IMR-90 (cell line): ENCODE measurements around the gene PCSK6. TPM values are rescaled to one million over a fixed set of nuclear protein-coding genes. Genes with fewer than 3 reads are reported as not detected.

ENCODE experiments used
- ATAC-seq: fragments of 200-7000 bp; cut with Tn5 transposase; 2 replicates; pipeline ENCODE4 v1.9.1; 2020; ENCODE audit warnings: low read depth, mild to moderate bottlenecking, moderate library complexity
- BruUV-seq: library from RNA; stranded (reverse); fragments of 400-500 nt; replicated peaks from 2 replicates; lab custom pipeline; 2021; lab: Mats Ljungman, UMichigan
- CTCF ChIA-PET: fragments of 300-600 bp; formaldehyde crosslinking; extraction: SDS; loops from one replicate; lab custom pipeline; 2021; ENCODE audit warnings: antibody characterized with exemption; lab: Yijun Ruan, JAX
- POLR2A ChIA-PET: fragments of 300-600 bp; sonication (Branson Sonifier 250); formaldehyde crosslinking; loops from one replicate; lab custom pipeline; 2022; ENCODE audit warnings: antibody characterized with exemption; ENCODE audit not compliant: unreplicated experiment; lab: Charles Lee
- DNase-seq: peaks from one replicate; pipeline ENCODE4 v3.0.0; 2013
- H2AFZ ChIP-seq: replicated peaks from 2 replicates; pipeline ENCODE3; 2013; ENCODE audit warnings: low read length, mild to moderate bottlenecking; ENCODE audit not compliant: poor library complexity
- H2AK5ac ChIP-seq: 2 replicates; pipeline ENCODE4 v1.6.1; 2013; ENCODE audit warnings: low read depth, low read length, inconsistent platforms
- H2AK9ac ChIP-seq: replicated peaks from 2 replicates; pipeline ENCODE3; 2013; ENCODE audit warnings: mild to moderate bottlenecking, low read depth, low read length, moderate library complexity; ENCODE audit not compliant: poor library complexity
- H2BK120ac ChIP-seq: 2 replicates; pipeline ENCODE4 v1.6.1; 2013; ENCODE audit warnings: low read depth, low read length, inconsistent platforms
- H2BK15ac ChIP-seq: 3 replicates; pipeline ENCODE4 v1.6.1; 2013; ENCODE audit warnings: low read depth, low read length, inconsistent platforms
- H2BK20ac ChIP-seq: 2 replicates; pipeline ENCODE4 v1.6.1; 2013; ENCODE audit warnings: low read depth, mild to moderate bottlenecking, inconsistent platforms, low read length, moderate library complexity
- H2BK5ac ChIP-seq: 2 replicates; pipeline ENCODE4 v1.6.1; 2013; ENCODE audit warnings: mild to moderate bottlenecking, low read depth, low read length, inconsistent platforms; ENCODE audit not compliant: poor library complexity, severe bottlenecking
- H3K14ac ChIP-seq: replicated peaks from 2 replicates; pipeline ENCODE4 v1.6.1; 2013; ENCODE audit warnings: low read depth, low read length, inconsistent platforms
- H3K18ac ChIP-seq: 2 replicates; pipeline ENCODE4 v1.6.1; 2013; ENCODE audit warnings: low read depth, low read length, control low read depth
- H3K23ac ChIP-seq: 2 replicates; pipeline ENCODE4 v1.6.1; 2013; ENCODE audit warnings: low read depth, low read length, inconsistent platforms
- H3K27ac ChIP-seq: 2 replicates; pipeline ENCODE4 v1.5.1; 2013; ENCODE audit warnings: mild to moderate bottlenecking, control low read depth, low read length; ENCODE audit not compliant: insufficient read depth
- H3K27me3 ChIP-seq: 2 replicates; pipeline ENCODE4 v1.6.1; 2013; ENCODE audit warnings: low read length; ENCODE audit not compliant: control insufficient read depth, insufficient read depth
- H3K36me3 ChIP-seq: 2 replicates; pipeline ENCODE4 v1.6.1; 2013; ENCODE audit warnings: low read length, mixed read lengths; ENCODE audit not compliant: control insufficient read depth, insufficient read depth
- H3K4ac ChIP-seq: 2 replicates; pipeline ENCODE4 v1.6.1; 2013; ENCODE audit warnings: low read depth, low read length, inconsistent platforms
- H3K4me1 ChIP-seq: 2 replicates; pipeline ENCODE4 v1.6.1; 2013; ENCODE audit warnings: low read length, mixed read lengths; ENCODE audit not compliant: control insufficient read depth, insufficient read depth
- H3K4me2 ChIP-seq: 2 replicates; pipeline ENCODE4 v1.6.1; 2013; ENCODE audit warnings: low read depth, mild to moderate bottlenecking, control low read depth, low read length, moderate library complexity
- H3K4me3 ChIP-seq: 2 replicates; pipeline ENCODE4 v1.5.1; 2013; ENCODE audit warnings: low read depth, mild to moderate bottlenecking, control low read depth, low read length, moderate library complexity; ENCODE audit not compliant: insufficient read depth
- H3K56ac ChIP-seq: 2 replicates; pipeline ENCODE4 v1.6.1; 2013; ENCODE audit warnings: low read length, inconsistent platforms; ENCODE audit not compliant: insufficient read depth; ENCODE audit errors: extremely low read depth
- H3K79me1 ChIP-seq, 2 experiments: 2 replicates each; pipeline ENCODE4 v1.6.1; 2013; ENCODE audit warnings: low read length in 2 of 2, inconsistent platforms in 1 of 2, low read depth in 1 of 2
- H3K9ac ChIP-seq: 2 replicates; pipeline ENCODE4 v1.6.1; 2013; ENCODE audit warnings: low read depth, low read length, control low read depth
- H3K9me1 ChIP-seq: 2 replicates; pipeline ENCODE4 v1.6.1; 2013; ENCODE audit warnings: low read length, inconsistent platforms; ENCODE audit not compliant: insufficient read depth
- H3K9me3 ChIP-seq: 2 replicates; pipeline ENCODE4 v1.6.1; 2013; ENCODE audit warnings: low read length; ENCODE audit not compliant: control insufficient read depth, insufficient read depth
- H4K20me1 ChIP-seq: 2 replicates; pipeline ENCODE4 v1.6.1; 2013; ENCODE audit warnings: low read length, inconsistent platforms; ENCODE audit not compliant: insufficient read depth
- H4K5ac ChIP-seq: 2 replicates; pipeline ENCODE4 v1.6.1; 2013; ENCODE audit warnings: mild to moderate bottlenecking, low read depth, low read length, control low read depth
- H4K8ac ChIP-seq, 2 experiments: 2 replicates each; pipeline ENCODE4 v1.6.1; 2013; ENCODE audit warnings: low read depth in 2 of 2, low read length in 2 of 2, control low read depth in 1 of 2, inconsistent platforms in 1 of 2
- H4K91ac ChIP-seq: 2 replicates; pipeline ENCODE4 v1.6.1; 2013; ENCODE audit warnings: low read depth, low read length, inconsistent platforms; ENCODE audit not compliant: insufficient read depth
- CTCF ChIP-seq: conservative IDR thresholded peaks from 2 replicates; pipeline ENCODE4 v1.5.1; 2012; ENCODE audit warnings: mild to moderate bottlenecking, low read depth, low read length, improper control_type of control experiment
- MAFK ChIP-seq: IDR thresholded peaks from 2 replicates; pipeline ENCODE4 v1.6.1; 2012; ENCODE audit warnings: low read depth, low read length, improper control_type of control experiment
- MXI1 ChIP-seq: IDR thresholded peaks from 2 replicates; pipeline ENCODE4 v1.6.1; 2012; ENCODE audit warnings: low read depth, mild to moderate bottlenecking, low read length, moderate library complexity, borderline replicate concordance
- USF2 ChIP-seq: fragments of 150-350 bp; IDR thresholded peaks from 2 replicates; pipeline ENCODE4 v1.6.1; 2017; ENCODE audit warnings: mild to moderate bottlenecking, antibody characterized with exemption, low read length, low read depth
- WGBS, 2 experiments: methylation state at CpG; one replicate each; pipeline versions ENCODE4 v1.1.5 to v1.1.7; 2013; ENCODE audit warnings: missing lambda C conversion rate in 2 of 2; ENCODE audit not compliant: insufficient read length in 1 of 2; ENCODE audit errors: extremely low coverage in 2 of 2; 5-methylcytosine and 5-hydroxymethylcytosine counted together
- dilution Hi-C: fragments of 300-500 bp; cut with HindIII; formaldehyde crosslinking; loops from one replicate; pipeline ENCODE4 v1.14.3; 2018; ENCODE audit warnings: low sequenced_read_pairs; ENCODE audit not compliant: unreplicated experiment
- in situ Hi-C: fragments of 300-500 bp; cut with MboI; formaldehyde crosslinking; loops from 3 replicates; pipeline ENCODE4 v1.14.3; 2019; ENCODE audit warnings: low sequenced_read_pairs, inconsistent platforms, mixed read lengths
- intact Hi-C: fragments of 100-400 bp; cut with micrococcal nuclease; formaldehyde crosslinking; loops from 2 replicates; pipeline ENCODE4 v1.10.0; 2022
- polyA plus RNA-seq, 3 experiments: library from polyadenylated mRNA; depleted of rRNA; stranded (reverse); fragments of >200 nt; gene quantifications; 2 replicates each; pipeline ENCODE4 v1.2.3, GENCODE V29; 2012; ENCODE audit warnings: low replicate concordance in 1 of 3
- total RNA-seq: library from RNA; depleted of rRNA; stranded (reverse); fragments of >200 nt; gene quantifications from 2 replicates; pipeline ENCODE4 v1.2.3, GENCODE V29; 2012

PCSK6 gene
- total and polyA plus RNA-seq, 2 of the 4 experiments (the other 2 are of a cell fraction) = not detected

GRCh38 chr15:101453123-101454120 lies 36.1 kb downstream of the PCSK6 start:
- H3K14ac ChIP-seq = no peak overlapping the region
- ATAC-seq (no peak), DNase-seq (no peak)
- intact Hi-C loops = no loop called here
- H4K91ac ChIP-seq = no peak overlapping the region
- no peak overlapping the region for H3K56ac ChIP-seq
- H3K9ac ChIP-seq = no peak overlapping the region
- H3K27me3 ChIP-seq = peaks cover 29% of the 10 kb centered on the region
- H3K36me3 ChIP-seq = no peaks in the 10 kb centered on the region
- ChIA-PET CTCF (no interaction called here), POLR2A (no interaction called here)
- H2AFZ ChIP-seq = no peak overlapping the region
- no peak overlapping the region for H2AK9ac ChIP-seq
- no peak overlapping the region for H2BK120ac ChIP-seq
- no peak overlapping the region for H3K18ac ChIP-seq
- no peak overlapping the region for H3K4me2 ChIP-seq
- in situ Hi-C loops = no loop called here
- dilution Hi-C loops = no loop called here
- no peak overlapping the region for H4K8ac ChIP-seq
- H3K4me3 ChIP-seq = no peak overlapping the region
- no peaks in the 10 kb centered on the region for H3K9me3 ChIP-seq
- TF ChIP-seq MXI1 = no peak
- no peak for TF ChIP-seq MAFK
- no peak for TF ChIP-seq CTCF
- TF ChIP-seq USF2 = no peak
- H2BK5ac ChIP-seq = no peak overlapping the region
- no peak overlapping the region for H2AK5ac ChIP-seq
- H3K23ac ChIP-seq = no peak overlapping the region
- H4K20me1 ChIP-seq = no peaks in the 10 kb centered on the region
- H2BK15ac ChIP-seq = no peak overlapping the region
- no peaks in the 10 kb centered on the region for H3K9me1 ChIP-seq
- BruUV-seq = no TSS peak
- H3K79me1 ChIP-seq = no peaks in the 10 kb centered on the region
- no peak overlapping the region for H4K5ac ChIP-seq
- 63% methylated on average over 2 of the region's 20 CpGs; no CpG with 5 or more reads in 1 of the 2 experiments for WGBS, 2 experiments
- no peaks in the 10 kb centered on the region for H3K4me1 ChIP-seq
- no peak overlapping the region for H2BK20ac ChIP-seq
- no peak overlapping the region for H3K4ac ChIP-seq
- no peak overlapping the region for H3K27ac ChIP-seq
